IMR-90 (cell line): Measurements from ENCODE around the gene EXOC4. TPM values are rescaled to one million over a fixed set of nuclear protein-coding genes. Genes with fewer than 3 reads are reported as not detected.

ENCODE experiments used
- ATAC-seq: fragments of 200-7000 bp; cut with Tn5 transposase; 2 replicates; pipeline ENCODE4 v1.9.1; 2020; ENCODE audit warnings: low read depth, mild to moderate bottlenecking, moderate library complexity
- BruUV-seq: library from RNA; stranded (reverse); fragments of 400-500 nt; replicated peaks from 2 replicates; lab custom pipeline; 2021; lab: Mats Ljungman, UMichigan
- CTCF ChIA-PET: fragments of 300-600 bp; formaldehyde crosslinking; extraction: SDS; loops from one replicate; lab custom pipeline; 2021; ENCODE audit warnings: antibody characterized with exemption; lab: Yijun Ruan, JAX
- POLR2A ChIA-PET: fragments of 300-600 bp; sonication (Branson Sonifier 250); formaldehyde crosslinking; loops from one replicate; lab custom pipeline; 2022; ENCODE audit warnings: antibody characterized with exemption; ENCODE audit not compliant: unreplicated experiment; lab: Charles Lee
- DNase-seq: peaks from one replicate; pipeline ENCODE4 v3.0.0; 2013
- H2AFZ ChIP-seq: replicated peaks from 2 replicates; pipeline ENCODE3; 2013; ENCODE audit warnings: low read length, mild to moderate bottlenecking; ENCODE audit not compliant: poor library complexity
- H2AK5ac ChIP-seq: 2 replicates; pipeline ENCODE4 v1.6.1; 2013; ENCODE audit warnings: low read depth, low read length, inconsistent platforms
- H2AK9ac ChIP-seq: replicated peaks from 2 replicates; pipeline ENCODE3; 2013; ENCODE audit warnings: mild to moderate bottlenecking, low read depth, low read length, moderate library complexity; ENCODE audit not compliant: poor library complexity
- H2BK120ac ChIP-seq: 2 replicates; pipeline ENCODE4 v1.6.1; 2013; ENCODE audit warnings: low read depth, low read length, inconsistent platforms
- H2BK15ac ChIP-seq: 3 replicates; pipeline ENCODE4 v1.6.1; 2013; ENCODE audit warnings: low read depth, low read length, inconsistent platforms
- H2BK20ac ChIP-seq: 2 replicates; pipeline ENCODE4 v1.6.1; 2013; ENCODE audit warnings: low read depth, mild to moderate bottlenecking, inconsistent platforms, low read length, moderate library complexity
- H2BK5ac ChIP-seq: 2 replicates; pipeline ENCODE4 v1.6.1; 2013; ENCODE audit warnings: mild to moderate bottlenecking, low read depth, low read length, inconsistent platforms; ENCODE audit not compliant: poor library complexity, severe bottlenecking
- H3K14ac ChIP-seq: replicated peaks from 2 replicates; pipeline ENCODE4 v1.6.1; 2013; ENCODE audit warnings: low read depth, low read length, inconsistent platforms
- H3K18ac ChIP-seq: 2 replicates; pipeline ENCODE4 v1.6.1; 2013; ENCODE audit warnings: low read depth, low read length, control low read depth
- H3K23ac ChIP-seq: 2 replicates; pipeline ENCODE4 v1.6.1; 2013; ENCODE audit warnings: low read depth, low read length, inconsistent platforms
- H3K27ac ChIP-seq: 2 replicates; pipeline ENCODE4 v1.5.1; 2013; ENCODE audit warnings: mild to moderate bottlenecking, control low read depth, low read length; ENCODE audit not compliant: insufficient read depth
- H3K27me3 ChIP-seq: 2 replicates; pipeline ENCODE4 v1.6.1; 2013; ENCODE audit warnings: low read length; ENCODE audit not compliant: control insufficient read depth, insufficient read depth
- H3K36me3 ChIP-seq: 2 replicates; pipeline ENCODE4 v1.6.1; 2013; ENCODE audit warnings: low read length, mixed read lengths; ENCODE audit not compliant: control insufficient read depth, insufficient read depth
- H3K4ac ChIP-seq: 2 replicates; pipeline ENCODE4 v1.6.1; 2013; ENCODE audit warnings: low read depth, low read length, inconsistent platforms
- H3K4me1 ChIP-seq: 2 replicates; pipeline ENCODE4 v1.6.1; 2013; ENCODE audit warnings: low read length, mixed read lengths; ENCODE audit not compliant: control insufficient read depth, insufficient read depth
- H3K4me2 ChIP-seq: 2 replicates; pipeline ENCODE4 v1.6.1; 2013; ENCODE audit warnings: low read depth, mild to moderate bottlenecking, control low read depth, low read length, moderate library complexity
- H3K4me3 ChIP-seq: 2 replicates; pipeline ENCODE4 v1.5.1; 2013; ENCODE audit warnings: low read depth, mild to moderate bottlenecking, control low read depth, low read length, moderate library complexity; ENCODE audit not compliant: insufficient read depth
- H3K56ac ChIP-seq: 2 replicates; pipeline ENCODE4 v1.6.1; 2013; ENCODE audit warnings: low read length, inconsistent platforms; ENCODE audit not compliant: insufficient read depth; ENCODE audit errors: extremely low read depth
- H3K79me1 ChIP-seq, 2 experiments: 2 replicates each; pipeline ENCODE4 v1.6.1; 2013; ENCODE audit warnings: low read length in 2 of 2, inconsistent platforms in 1 of 2, low read depth in 1 of 2
- H3K9ac ChIP-seq: 2 replicates; pipeline ENCODE4 v1.6.1; 2013; ENCODE audit warnings: low read depth, low read length, control low read depth
- H3K9me1 ChIP-seq: 2 replicates; pipeline ENCODE4 v1.6.1; 2013; ENCODE audit warnings: low read length, inconsistent platforms; ENCODE audit not compliant: insufficient read depth
- H3K9me3 ChIP-seq: 2 replicates; pipeline ENCODE4 v1.6.1; 2013; ENCODE audit warnings: low read length; ENCODE audit not compliant: control insufficient read depth, insufficient read depth
- H4K20me1 ChIP-seq: 2 replicates; pipeline ENCODE4 v1.6.1; 2013; ENCODE audit warnings: low read length, inconsistent platforms; ENCODE audit not compliant: insufficient read depth
- H4K5ac ChIP-seq: 2 replicates; pipeline ENCODE4 v1.6.1; 2013; ENCODE audit warnings: mild to moderate bottlenecking, low read depth, low read length, control low read depth
- H4K8ac ChIP-seq, 2 experiments: 2 replicates each; pipeline ENCODE4 v1.6.1; 2013; ENCODE audit warnings: low read depth in 2 of 2, low read length in 2 of 2, control low read depth in 1 of 2, inconsistent platforms in 1 of 2
- H4K91ac ChIP-seq: 2 replicates; pipeline ENCODE4 v1.6.1; 2013; ENCODE audit warnings: low read depth, low read length, inconsistent platforms; ENCODE audit not compliant: insufficient read depth
- BHLHE40 ChIP-seq: fragments of 150-350 bp; IDR thresholded peaks from 2 replicates; pipeline ENCODE4 v1.6.1; 2016; ENCODE audit warnings: mild to moderate bottlenecking, low read depth, low read length
- WGBS, 2 experiments: methylation state at CpG; one replicate each; pipeline versions ENCODE4 v1.1.5 to v1.1.7; 2013; ENCODE audit warnings: missing lambda C conversion rate in 2 of 2; ENCODE audit not compliant: insufficient read length in 1 of 2; ENCODE audit errors: extremely low coverage in 2 of 2; 5-methylcytosine and 5-hydroxymethylcytosine counted together
- dilution Hi-C: fragments of 300-500 bp; cut with HindIII; formaldehyde crosslinking; loops from one replicate; pipeline ENCODE4 v1.14.3; 2018; ENCODE audit warnings: low sequenced_read_pairs; ENCODE audit not compliant: unreplicated experiment
- in situ Hi-C: fragments of 300-500 bp; cut with MboI; formaldehyde crosslinking; loops from 3 replicates; pipeline ENCODE4 v1.14.3; 2019; ENCODE audit warnings: low sequenced_read_pairs, inconsistent platforms, mixed read lengths
- intact Hi-C: fragments of 100-400 bp; cut with micrococcal nuclease; formaldehyde crosslinking; loops from 2 replicates; pipeline ENCODE4 v1.10.0; 2022
- polyA plus RNA-seq, 3 experiments: library from polyadenylated mRNA; depleted of rRNA; stranded (reverse); fragments of >200 nt; gene quantifications; 2 replicates each; pipeline ENCODE4 v1.2.3, GENCODE V29; 2012; ENCODE audit warnings: low replicate concordance in 1 of 3
- total RNA-seq: library from RNA; depleted of rRNA; stranded (reverse); fragments of >200 nt; gene quantifications from 2 replicates; pipeline ENCODE4 v1.2.3, GENCODE V29; 2012
- TF ChIP-seq, protein P1 (sequence below): fragments of 150-350 bp; IDR thresholded peaks from 2 replicates; pipeline ENCODE4 v1.6.1; 2017; ENCODE audit warnings: mild to moderate bottlenecking, antibody characterized with exemption, low read length, low read depth

The EXOC4 gene
- total and polyA plus RNA-seq, 2 of the 4 experiments (the other 2 are of a cell fraction): 25.4 to 94.6 TPM

DNA sequence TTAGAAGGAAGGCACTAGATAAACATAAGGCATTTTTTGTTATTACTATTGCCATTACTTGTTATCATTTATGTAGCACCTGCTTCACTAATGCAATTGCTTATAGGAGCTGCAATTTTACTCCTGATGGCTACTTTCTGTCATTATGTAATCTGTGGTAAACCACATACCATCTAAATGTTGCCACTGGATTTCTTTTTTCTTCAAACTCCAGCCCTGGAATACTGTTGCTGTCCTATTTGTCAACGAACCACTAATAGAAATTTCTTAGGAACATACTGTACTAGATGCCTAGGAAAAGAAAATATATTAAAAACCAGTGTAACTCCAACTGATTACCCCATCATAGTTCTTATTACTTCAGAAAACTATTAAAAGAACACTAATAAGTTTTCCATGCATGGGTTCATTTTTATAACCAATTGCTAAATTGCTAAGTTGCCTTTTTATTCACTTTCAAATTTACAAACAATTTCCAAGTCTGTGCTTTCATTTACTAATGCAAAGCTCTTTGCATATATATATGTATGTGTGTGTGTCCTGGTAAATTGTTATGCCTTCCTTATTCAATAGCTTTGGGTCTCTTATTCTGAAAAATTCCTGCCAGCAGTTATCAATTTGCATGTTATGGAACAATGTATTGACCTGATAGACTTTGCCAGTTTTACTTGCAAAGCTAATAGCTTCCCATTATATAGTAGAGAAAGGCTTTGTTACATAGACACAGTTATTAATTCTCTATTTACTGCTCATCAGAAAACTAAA, 287.4 kb downstream of the EXOC4 start:
- BruUV-seq: no TSS peak
- Histone ChIP-seq H2BK120ac (no peak overlapping the region), H3K27me3 (no peaks in the 10 kb centered on the region), H2AFZ (no peak overlapping the region), H3K18ac (no peak overlapping the region), H3K14ac (no peak overlapping the region), H3K36me3 (no peaks in the 10 kb centered on the region), H3K4me1 (0 out of 2 replicates have a peak, but pooled peaks cover 2% of the 10 kb centered on the region), H4K91ac (no peak overlapping the region), H2BK5ac (no peak overlapping the region), H4K20me1 (no peaks in the 10 kb centered on the region), H3K9me1 (no peaks in the 10 kb centered on the region), H3K56ac (no peak overlapping the region), H3K9me3 (no peaks in the 10 kb centered on the region), H4K8ac (no peak overlapping the region), H2BK15ac (no peak overlapping the region), H2AK9ac (no peak overlapping the region), H3K79me1 (no peaks in the 10 kb centered on the region), H3K4me2 (no peak overlapping the region), H3K4ac (no peak overlapping the region), H2AK5ac (no peak overlapping the region), H3K27ac (no peak overlapping the region), H3K23ac (no peak overlapping the region), H2BK20ac (no peak overlapping the region), H3K4me3 (no peak overlapping the region), H3K9ac (no peak overlapping the region), H4K5ac (no peak overlapping the region)
- dilution Hi-C loops: no loop called here
- no peak for ATAC-seq
- in situ Hi-C loops: no loop called here
- ChIA-PET POLR2A (no interaction called here), CTCF (no interaction called here)
- WGBS, 2 experiments: no CpG with 5 or more reads among the region's 1 CpG
- no peak for TF ChIP-seq BHLHE40
- TF ChIP-seq, protein P1, sequence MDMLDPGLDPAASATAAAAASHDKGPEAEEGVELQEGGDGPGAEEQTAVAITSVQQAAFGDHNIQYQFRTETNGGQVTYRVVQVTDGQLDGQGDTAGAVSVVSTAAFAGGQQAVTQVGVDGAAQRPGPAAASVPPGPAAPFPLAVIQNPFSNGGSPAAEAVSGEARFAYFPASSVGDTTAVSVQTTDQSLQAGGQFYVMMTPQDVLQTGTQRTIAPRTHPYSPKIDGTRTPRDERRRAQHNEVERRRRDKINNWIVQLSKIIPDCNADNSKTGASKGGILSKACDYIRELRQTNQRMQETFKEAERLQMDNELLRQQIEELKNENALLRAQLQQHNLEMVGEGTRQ: no peak
- intact Hi-C loops: no loop called here
- DNase-seq: no peak
